ENCODE data around the gene CTRL. TPM values are rescaled to one million over a fixed set of nuclear protein-coding genes. Genes with fewer than 3 reads are reported as not detected.

The CTRL gene
- polyA plus RNA-seq, 3 donors = 0.69 to 17.4 (median 1.6) TPM

DNA sequence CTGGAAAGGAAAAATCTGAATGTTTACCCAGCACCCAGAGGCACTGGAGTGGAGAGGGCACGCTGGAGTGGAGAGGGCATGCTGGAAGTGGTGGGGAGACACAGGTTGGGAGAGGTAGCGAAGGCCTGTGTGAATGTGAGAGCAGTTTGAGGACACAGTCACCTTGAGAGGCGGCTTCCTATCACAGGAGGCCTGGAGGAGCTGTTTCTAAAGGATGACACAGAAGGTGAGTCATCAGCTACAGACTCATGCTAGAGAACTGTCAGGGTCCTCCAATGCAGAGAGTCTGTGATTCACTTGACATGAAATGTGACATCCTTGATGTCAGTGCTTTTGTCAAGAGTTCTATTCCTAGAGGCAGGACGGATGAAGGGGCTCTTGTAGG is 13.8 kb downstream of the CTRL start:
- TF ChIP-seq, protein P1, sequence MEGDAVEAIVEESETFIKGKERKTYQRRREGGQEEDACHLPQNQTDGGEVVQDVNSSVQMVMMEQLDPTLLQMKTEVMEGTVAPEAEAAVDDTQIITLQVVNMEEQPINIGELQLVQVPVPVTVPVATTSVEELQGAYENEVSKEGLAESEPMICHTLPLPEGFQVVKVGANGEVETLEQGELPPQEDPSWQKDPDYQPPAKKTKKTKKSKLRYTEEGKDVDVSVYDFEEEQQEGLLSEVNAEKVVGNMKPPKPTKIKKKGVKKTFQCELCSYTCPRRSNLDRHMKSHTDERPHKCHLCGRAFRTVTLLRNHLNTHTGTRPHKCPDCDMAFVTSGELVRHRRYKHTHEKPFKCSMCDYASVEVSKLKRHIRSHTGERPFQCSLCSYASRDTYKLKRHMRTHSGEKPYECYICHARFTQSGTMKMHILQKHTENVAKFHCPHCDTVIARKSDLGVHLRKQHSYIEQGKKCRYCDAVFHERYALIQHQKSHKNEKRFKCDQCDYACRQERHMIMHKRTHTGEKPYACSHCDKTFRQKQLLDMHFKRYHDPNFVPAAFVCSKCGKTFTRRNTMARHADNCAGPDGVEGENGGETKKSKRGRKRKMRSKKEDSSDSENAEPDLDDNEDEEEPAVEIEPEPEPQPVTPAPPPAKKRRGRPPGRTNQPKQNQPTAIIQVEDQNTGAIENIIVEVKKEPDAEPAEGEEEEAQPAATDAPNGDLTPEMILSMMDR (IDR thresholded peaks at IDR 0.05) = no peak
- Mint-ChIP-seq H3K9me3 (no peaks in the 10 kb centered on the region), H3K27me3 (ENCODE audit: low read depth in 3 of 3) (no peaks in the 10 kb centered on the region), H3K36me3 (peaks cover 59 to 84% of the 10 kb centered on the region in 2 donors), H3K27ac (peak overlapping the region in 4 of 7 donors; percentile 46 to 86 (median 76)), H3K4me3 (no peak overlapping the region), H3K4me1 (peaks cover 6% of the 10 kb centered on the region)
- no peaks in the 10 kb centered on the region for H3K27me3 ChIP-seq (ENCODE audit: control insufficient read depth in 2 of 2, insufficient read depth in 2 of 2, low read length in 2 of 2)
- H3K9ac ChIP-seq (ENCODE audit: insufficient read depth, low read length, poor library complexity, severe bottlenecking) = no peak overlapping the region
- no peaks in the 10 kb centered on the region for H3K4me1 ChIP-seq (ENCODE audit: control insufficient read depth in 1 of 2, insufficient read depth in 2 of 2, low read length in 2 of 2)
- H3K4me3 ChIP-seq (replicated peaks in 1 of 3; ENCODE audit: low read depth in 2 of 3, low read length in 3 of 3) = no peak overlapping the region
- peaks cover 44 to 73% of the 10 kb centered on the region in 2 donors for H3K36me3 ChIP-seq (replicated peaks in 1 of 2; ENCODE audit: control insufficient read depth in 1 of 2, insufficient read depth in 2 of 2, low read length in 2 of 2)
- no peak overlapping the region for H3K4me2 ChIP-seq (replicated peaks; ENCODE audit: extremely low read depth, low read length, poor library complexity, severe bottlenecking)
- no peaks in the 10 kb centered on the region for H3K9me3 ChIP-seq (replicated peaks in 1 of 2; ENCODE audit: control insufficient read depth in 1 of 2, insufficient read depth in 1 of 2, low read length in 2 of 2)
- H3K79me2 ChIP-seq (ENCODE audit: insufficient read depth, low read length) = peaks cover 47% of the 10 kb centered on the region
- no peak overlapping the region for H2AFZ ChIP-seq (ENCODE audit: insufficient read depth, low read depth, low read length, poor library complexity, severe bottlenecking)
- peaks cover 84% of the 10 kb centered on the region for H4K20me1 ChIP-seq (ENCODE audit: insufficient read depth, low read length)
- WGBS (ENCODE audit: insufficient coverage) = 96% methylated on average over 3 of the region's 4 CpGs
- DNase-seq = peak in 2 of 3 donors; percentile 7 to 62
- intact Hi-C loops (cut with micrococcal nuclease) = no loop called here
- H3K27ac ChIP-seq (ENCODE audit: low read depth in 1 of 2, low read length in 2 of 2) = no peak overlapping the region

DNA sequence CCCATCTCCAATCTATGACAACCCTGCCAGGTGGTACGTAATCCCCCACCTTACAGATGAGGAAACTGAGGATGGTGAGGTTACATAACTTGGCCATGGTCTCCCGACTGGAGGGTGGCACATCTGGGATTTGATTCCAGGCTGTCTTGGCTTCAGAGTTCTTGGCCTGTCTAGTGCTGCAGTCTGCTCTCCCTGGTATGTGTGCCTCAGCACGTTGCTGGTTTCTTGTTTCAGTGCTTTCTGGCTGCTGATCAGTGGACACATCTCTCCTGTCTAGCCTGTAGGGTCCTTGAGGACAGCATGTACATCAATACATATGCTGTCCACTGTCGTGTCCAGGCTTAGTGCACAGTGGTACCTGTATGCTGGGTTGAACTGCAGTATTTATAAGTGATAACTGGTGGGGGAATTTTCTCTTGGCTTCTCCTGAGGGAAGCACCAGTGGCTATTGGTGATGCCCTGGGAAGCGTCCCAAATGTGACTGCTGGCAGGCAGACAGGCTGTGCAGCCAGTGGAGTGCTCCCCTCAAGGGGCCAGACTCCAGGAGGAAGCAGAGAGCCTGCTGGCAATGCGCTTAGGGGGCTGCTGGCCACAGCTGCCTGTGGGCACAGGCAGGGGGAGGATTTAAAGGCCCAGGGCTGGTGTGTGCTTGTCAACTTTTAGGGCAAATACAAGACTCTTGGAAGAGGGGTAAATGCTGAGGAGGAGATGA is 14.4 kb downstream of the CTRL start:
- Histone ChIP-seq H3K4me3 (replicated peaks in 1 of 3; ENCODE audit: low read depth in 2 of 3, low read length in 3 of 3) (no peak overlapping the region), H4K20me1 (ENCODE audit: insufficient read depth, low read length) (peaks cover 80% of the 10 kb centered on the region), H3K4me2 (replicated peaks; ENCODE audit: extremely low read depth, low read length, poor library complexity, severe bottlenecking) (no peak overlapping the region), H3K36me3 (replicated peaks in 1 of 2; ENCODE audit: control insufficient read depth in 1 of 2, insufficient read depth in 2 of 2, low read length in 2 of 2) (peaks cover 39 to 70% of the 10 kb centered on the region in 2 donors), H3K9ac (ENCODE audit: insufficient read depth, low read length, poor library complexity, severe bottlenecking) (no peak overlapping the region), H3K27me3 (ENCODE audit: control insufficient read depth in 2 of 2, insufficient read depth in 2 of 2, low read length in 2 of 2) (no peaks in the 10 kb centered on the region), H2AFZ (ENCODE audit: insufficient read depth, low read depth, low read length, poor library complexity, severe bottlenecking) (no peak overlapping the region), H3K79me2 (ENCODE audit: insufficient read depth, low read length) (peaks cover 49% of the 10 kb centered on the region), H3K4me1 (ENCODE audit: control insufficient read depth in 1 of 2, insufficient read depth in 2 of 2, low read length in 2 of 2) (no peaks in the 10 kb centered on the region), H3K9me3 (replicated peaks in 1 of 2; ENCODE audit: control insufficient read depth in 1 of 2, insufficient read depth in 1 of 2, low read length in 2 of 2) (no peaks in the 10 kb centered on the region), H3K27ac (ENCODE audit: low read depth in 1 of 2, low read length in 2 of 2) (no peak overlapping the region)
- no peaks in the 10 kb centered on the region for H3K9me3 Mint-ChIP-seq
- intact Hi-C loops (cut with micrococcal nuclease) = no loop called here
- no peak overlapping the region for H3K4me3 Mint-ChIP-seq
- no peak for DNase-seq
- TF ChIP-seq, protein P1 (IDR thresholded peaks at IDR 0.05) = no peak
- peaks cover 6% of the 10 kb centered on the region for H3K4me1 Mint-ChIP-seq
- H3K27me3 Mint-ChIP-seq (ENCODE audit: low read depth in 3 of 3) = no peaks in the 10 kb centered on the region
- peaks cover 58 to 81% of the 10 kb centered on the region in 2 donors for H3K36me3 Mint-ChIP-seq
- peak overlapping the region in 5 of 7 donors; percentile 15 to 86 (median 73) for H3K27ac Mint-ChIP-seq
- WGBS (ENCODE audit: insufficient coverage) = 78% methylated on average over 6 of the region's 6 CpGs

Measured in CD14-positive monocyte (primary cell).